Brain pericyte (primary cell): ENCODE results near the gene CLN3.
"Not testable (repeated sequence)": the region's sequence is repeated elsewhere in the genome, so short reads cannot be mapped to it uniquely, and the experiment has no call there.

Experiments used
- DNase-seq: peaks from one replicate; pipeline ENCODE4 v3.0.0-alpha.2; 2012; ENCODE audit warnings: low read depth, low spot score

The CLN3 gene

GRCh38 chr16:28494121-28494851 lies 2.4 kb upstream of the CLN3 start, which contains the start of gene APOBR:
APOBR (plus strand) TSS chr16:28494643; CDS start chr16:28494682, 39 bp downstream.
- DNase-seq: no peak

GRCh38 chr16:28492511-28492910 lies 637 bp upstream of the CLN3 start:
- no peak for DNase-seq

GRCh38 chr16:28491230-28491969 lies 474 bp downstream of the CLN3 start:
- no peak for DNase-seq

GRCh38 chr16:28486266-28486665 lies 5.6 kb downstream of the CLN3 start:
- DNase-seq: no peak

DNA sequence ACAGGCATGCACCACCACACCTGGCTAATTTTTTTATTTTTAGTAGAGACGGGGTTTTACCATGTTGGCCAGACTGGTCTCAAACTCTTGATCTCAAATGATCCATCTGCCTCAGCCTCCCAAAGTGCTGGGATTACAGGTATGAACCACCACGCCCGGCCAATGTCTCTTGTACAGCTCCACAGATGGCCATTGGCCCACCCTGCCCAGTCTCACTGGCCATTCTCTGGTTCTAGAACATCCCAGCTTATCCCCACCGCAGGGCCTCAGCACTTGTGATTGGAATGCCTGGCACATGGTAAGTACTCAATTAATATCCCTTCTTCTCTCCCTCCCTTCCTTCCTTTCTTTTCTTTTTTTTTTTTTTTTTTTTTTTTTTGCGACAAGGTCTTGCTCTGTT lies 8.5 kb downstream of the CLN3 start:
- DNase-seq: not testable (repeated sequence)

DNA sequence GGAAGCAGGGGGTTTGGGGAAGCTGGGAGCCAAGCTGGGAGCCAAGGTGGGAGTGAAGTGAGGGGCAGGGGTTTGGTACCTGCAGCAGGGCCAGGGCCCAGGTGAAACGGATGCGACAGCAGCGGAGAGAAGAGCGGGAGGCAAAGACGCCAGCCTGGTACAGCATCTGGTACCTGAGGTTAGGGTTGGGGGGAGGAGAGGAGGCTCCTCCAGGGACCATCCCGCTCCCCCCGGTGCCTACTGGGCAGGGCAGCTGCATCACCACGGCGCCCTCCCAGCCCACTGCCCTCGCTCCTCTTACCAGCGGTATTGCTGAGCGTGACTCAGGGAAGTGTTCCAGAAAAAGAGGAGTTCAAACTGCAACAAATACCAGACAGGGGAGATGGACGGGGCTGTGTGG lies 9.8 kb downstream of the CLN3 start:
- no peak for DNase-seq

DNA sequence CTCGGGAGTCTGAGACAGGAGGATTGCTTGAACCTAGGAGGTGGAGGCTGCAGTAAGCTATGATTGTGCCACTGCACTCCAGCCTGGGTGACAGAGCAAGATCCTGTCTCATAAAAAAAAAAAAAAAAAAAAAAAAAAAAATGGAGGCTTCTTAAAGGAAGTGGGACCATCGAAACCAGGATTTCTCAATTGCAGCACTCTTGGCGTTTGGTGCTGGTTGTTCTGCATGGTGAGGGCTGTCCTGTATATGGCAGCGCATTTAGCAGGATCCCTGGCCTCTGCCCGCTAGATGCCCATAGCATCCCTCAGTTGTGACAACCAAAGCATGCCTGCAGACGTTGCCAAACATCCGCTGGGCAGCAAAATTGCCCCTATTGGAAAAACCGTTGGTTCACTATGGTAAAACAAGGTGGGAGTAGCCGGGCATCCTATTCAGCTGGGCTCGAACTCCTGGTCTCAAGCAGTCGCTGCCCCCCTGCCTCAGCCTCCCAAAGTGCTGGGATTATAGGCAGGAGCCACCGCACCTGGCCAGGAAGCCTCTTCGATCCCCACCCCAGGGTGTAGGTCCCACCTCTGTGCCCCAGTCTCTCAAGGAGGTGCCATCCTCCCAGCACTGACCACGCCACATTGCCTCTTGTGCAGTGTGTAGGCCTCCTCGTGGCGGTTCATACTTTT lies 13.2 kb downstream of the CLN3 start:
- no peak for DNase-seq

- DNase-seq: no peak
These were observed 14.5 kb downstream of the CLN3 start for GRCh38 chr16:28477311-28477920.

- no peak for DNase-seq
These were observed 16.7 kb downstream of the CLN3 start for GRCh38 chr16:28475221-28475620.

DNA sequence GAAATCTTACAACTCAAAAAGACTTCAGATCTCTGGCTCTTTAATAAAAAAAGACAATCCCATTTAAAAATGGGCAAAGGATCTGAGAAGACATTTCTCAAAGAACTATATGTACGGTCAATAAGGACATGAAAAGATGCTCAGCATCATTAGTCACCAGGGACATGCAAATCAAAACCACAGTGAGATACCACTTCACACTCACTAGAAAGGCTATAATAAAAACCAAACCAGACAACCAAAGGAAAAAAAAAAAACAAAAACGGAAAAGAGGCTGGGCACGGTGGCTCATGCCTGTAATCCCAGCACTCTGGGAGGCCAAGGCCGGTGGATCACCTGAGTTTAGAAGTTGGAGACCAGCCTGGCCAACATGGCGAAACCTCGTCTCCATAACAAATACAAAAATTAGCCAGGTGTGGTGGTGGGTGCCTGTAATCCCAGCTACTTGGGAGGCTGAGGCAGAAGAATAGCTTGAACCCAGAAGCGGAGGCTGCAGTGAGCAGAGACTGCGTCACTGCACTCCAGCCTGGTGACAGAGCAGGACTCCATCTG lies 18.1 kb downstream of the CLN3 start:
- no peak for DNase-seq

DNA sequence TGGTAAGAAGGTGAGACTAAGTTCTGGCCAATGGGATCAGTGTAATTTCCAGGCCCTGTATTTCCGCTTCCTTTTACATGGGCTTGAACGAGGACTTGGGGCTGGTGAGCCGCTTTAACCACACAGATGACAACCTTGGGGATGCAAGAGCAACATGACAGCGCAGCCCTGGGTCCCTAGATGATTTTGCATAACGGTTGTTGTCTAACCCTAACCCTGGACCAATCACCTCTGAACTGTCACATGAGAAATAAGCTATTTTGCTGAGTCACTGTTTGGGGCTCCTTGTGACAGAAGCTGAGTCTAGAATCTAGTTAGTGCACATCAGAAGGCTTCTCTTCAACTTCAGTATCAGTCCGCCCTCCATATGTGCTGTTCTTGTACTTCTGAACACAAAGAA lies 44.8 kb downstream of the CLN3 start:
- not testable (repeated sequence) for DNase-seq

GRCh38 chr16:28446388-28446787 lies 45.5 kb downstream of the CLN3 start:
- not testable (repeated sequence) for DNase-seq

DNA sequence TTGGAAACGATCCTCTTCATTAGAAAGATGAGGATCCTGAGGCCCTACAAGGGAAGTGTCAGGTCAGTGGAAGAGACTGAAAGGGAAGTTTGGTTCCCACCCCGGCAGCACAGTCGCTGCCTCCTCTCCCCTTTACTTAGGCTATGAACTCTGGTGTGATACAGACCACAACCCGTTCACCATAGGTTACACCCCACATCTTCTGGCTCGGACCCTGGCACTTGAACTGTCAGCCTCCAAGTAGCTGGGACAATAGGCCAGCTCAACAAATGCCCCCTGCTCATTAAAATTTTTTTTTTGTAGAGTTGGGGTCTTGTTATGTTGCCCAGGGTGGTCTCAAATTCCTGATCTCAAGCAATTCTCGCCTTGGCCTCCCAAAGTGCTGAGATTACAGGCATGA lies 47.9 kb downstream of the CLN3 start:
- not testable (repeated sequence) for DNase-seq

GRCh38 chr16:28438899-28439298 lies 53.0 kb downstream of the CLN3 start:
- DNase-seq: not testable (repeated sequence)

DNA sequence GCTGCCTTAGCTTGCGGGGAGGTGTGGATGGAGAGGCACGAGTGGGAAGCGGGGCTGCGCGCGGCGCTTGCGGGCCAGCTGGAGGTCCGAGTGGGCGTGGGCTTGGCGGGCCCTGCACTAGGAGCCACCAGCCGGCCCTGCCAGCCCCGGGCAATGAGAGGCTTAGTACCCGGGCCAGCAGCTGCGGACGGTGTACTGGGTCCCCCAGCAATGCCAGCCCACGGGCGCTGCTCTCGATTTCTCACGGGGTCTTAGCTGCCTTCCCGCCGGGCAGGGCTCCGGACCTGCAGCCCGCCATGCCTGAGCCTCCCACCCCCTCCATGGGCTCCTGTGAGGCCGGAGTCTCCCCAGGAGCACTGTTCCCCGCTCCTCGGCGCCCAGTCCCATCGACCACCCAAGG lies 56.5 kb downstream of the CLN3 start:
- not testable (repeated sequence) for DNase-seq
